HL-60 (cell line): Measurements from ENCODE around the gene TIAL1.

Source experiments
- CTCF ChIP-seq: IDR thresholded peaks from one replicate; pipeline ENCODE4 v1.5.1; 2011; ENCODE audit warnings: low read length, control low read depth, inconsistent platforms; ENCODE audit not compliant: insufficient read depth
- POLR2AphosphoS5 ChIP-seq: IDR thresholded peaks from 2 replicates; pipeline ENCODE4 v1.6.1; 2012; ENCODE audit warnings: low read depth

DNA sequence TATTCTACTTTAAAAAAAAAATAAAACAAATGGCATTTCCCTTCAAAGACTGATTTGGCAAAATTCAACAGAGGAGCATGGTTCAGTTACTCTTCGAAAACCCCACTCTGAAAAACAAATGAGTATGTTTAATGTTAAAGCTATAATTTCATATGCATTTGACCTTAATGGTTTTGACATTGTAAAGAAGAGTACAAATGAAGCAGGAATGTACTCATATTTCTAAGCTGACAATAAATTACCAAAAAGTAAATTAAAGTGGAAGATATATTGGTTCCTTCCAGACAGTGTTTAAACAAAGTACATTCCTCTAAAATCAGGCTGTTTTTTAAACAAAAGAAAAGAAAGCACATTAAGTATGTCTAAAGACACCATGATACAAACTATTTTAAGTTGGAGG, 70.6 kb downstream of the TIAL1 start:
- TF ChIP-seq CTCF, result no peak
- no peak for TF ChIP-seq POLR2AphosphoS5
